PFSK-1 (cell line): ENCODE measurements around the gene ZNF593.

ENCODE experiments used
- FOXP2 ChIP-seq: optimal IDR thresholded peaks from 2 replicates; pipeline ENCODE3; 2011; ENCODE audit warnings: borderline replicate concordance, control low read depth, inconsistent platforms; ENCODE audit not compliant: insufficient read depth; ENCODE audit errors: extremely low read length, extremely low read depth
- POLR2AphosphoS5 ChIP-seq: IDR thresholded peaks from 2 replicates; pipeline ENCODE4 v1.6.1; 2012; ENCODE audit warnings: low read depth, mild to moderate bottlenecking, control low read depth, low read length, moderate library complexity
- SIN3A ChIP-seq: IDR thresholded peaks from 2 replicates; pipeline ENCODE4 v1.6.1; 2012; ENCODE audit warnings: mild to moderate bottlenecking, low read length, moderate library complexity, borderline replicate concordance; ENCODE audit not compliant: insufficient read depth
- TAF1 ChIP-seq: IDR thresholded peaks from 2 replicates; pipeline ENCODE4 v1.6.1; 2012; ENCODE audit warnings: low read length, control low read depth, borderline replicate concordance; ENCODE audit not compliant: insufficient read depth
- TF ChIP-seq, protein P1 (sequence below), 2 experiments: IDR thresholded peaks; 2 replicates each; pipeline versions ENCODE4 v1.6.1 to v1.8.0; 2011 to 2012; ENCODE audit warnings: low read depth in 2 of 2, low read length in 2 of 2, control low read depth in 1 of 2, inconsistent platforms in 1 of 2, mild to moderate bottlenecking in 1 of 2, moderate library complexity in 1 of 2; ENCODE audit not compliant: insufficient read depth in 1 of 2

DNA sequence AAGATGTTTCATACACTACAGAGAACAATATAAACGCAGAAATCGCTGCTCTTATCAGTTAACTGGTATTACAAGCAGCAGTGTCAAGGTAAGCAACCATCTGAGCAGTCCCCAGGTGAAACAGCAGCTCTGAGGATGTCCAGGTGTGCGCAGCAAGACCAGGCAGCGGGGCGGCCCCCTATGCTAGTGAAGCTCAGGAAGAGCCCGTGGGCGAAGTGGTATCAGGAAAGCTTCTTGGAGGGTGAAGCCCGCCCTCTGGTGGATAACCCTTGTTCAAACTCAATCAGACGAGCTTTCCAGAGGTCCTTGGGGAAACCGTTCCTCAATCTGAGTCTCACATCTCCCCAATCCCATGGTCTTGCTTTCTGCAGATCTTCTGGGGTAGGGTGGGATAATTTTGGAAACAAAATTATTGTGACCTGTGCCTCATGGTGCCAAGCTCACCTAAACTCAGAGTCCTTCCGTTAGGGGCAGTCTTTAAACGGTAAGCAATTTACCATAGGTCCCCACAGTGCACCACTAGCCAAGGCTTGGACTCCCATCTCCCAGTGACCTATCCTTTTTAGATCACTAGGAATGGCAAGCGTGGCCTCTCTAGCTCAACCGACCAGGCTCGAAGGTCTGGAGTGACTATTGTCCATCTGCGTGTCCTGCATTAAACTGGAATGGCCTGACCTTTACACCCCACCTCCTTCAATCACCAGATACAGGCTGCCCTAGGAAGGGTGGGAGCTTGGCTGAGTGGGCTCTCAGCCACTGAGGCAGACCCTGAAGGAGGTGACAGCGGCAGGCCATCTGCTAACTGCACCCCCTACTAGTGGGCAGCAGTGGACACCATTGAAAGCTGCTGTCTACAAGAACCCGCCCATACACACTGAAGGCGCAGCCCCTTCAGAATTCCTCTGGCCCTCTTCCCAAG is 24.4 kb upstream of the ZNF593 start:
- TF ChIP-seq, protein P1, sequence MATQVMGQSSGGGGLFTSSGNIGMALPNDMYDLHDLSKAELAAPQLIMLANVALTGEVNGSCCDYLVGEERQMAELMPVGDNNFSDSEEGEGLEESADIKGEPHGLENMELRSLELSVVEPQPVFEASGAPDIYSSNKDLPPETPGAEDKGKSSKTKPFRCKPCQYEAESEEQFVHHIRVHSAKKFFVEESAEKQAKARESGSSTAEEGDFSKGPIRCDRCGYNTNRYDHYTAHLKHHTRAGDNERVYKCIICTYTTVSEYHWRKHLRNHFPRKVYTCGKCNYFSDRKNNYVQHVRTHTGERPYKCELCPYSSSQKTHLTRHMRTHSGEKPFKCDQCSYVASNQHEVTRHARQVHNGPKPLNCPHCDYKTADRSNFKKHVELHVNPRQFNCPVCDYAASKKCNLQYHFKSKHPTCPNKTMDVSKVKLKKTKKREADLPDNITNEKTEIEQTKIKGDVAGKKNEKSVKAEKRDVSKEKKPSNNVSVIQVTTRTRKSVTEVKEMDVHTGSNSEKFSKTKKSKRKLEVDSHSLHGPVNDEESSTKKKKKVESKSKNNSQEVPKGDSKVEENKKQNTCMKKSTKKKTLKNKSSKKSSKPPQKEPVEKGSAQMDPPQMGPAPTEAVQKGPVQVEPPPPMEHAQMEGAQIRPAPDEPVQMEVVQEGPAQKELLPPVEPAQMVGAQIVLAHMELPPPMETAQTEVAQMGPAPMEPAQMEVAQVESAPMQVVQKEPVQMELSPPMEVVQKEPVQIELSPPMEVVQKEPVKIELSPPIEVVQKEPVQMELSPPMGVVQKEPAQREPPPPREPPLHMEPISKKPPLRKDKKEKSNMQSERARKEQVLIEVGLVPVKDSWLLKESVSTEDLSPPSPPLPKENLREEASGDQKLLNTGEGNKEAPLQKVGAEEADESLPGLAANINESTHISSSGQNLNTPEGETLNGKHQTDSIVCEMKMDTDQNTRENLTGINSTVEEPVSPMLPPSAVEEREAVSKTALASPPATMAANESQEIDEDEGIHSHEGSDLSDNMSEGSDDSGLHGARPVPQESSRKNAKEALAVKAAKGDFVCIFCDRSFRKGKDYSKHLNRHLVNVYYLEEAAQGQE (IDR thresholded peaks at IDR 0.05; ENCODE audit: insufficient read depth in 1 of 2, low read depth in 2 of 2, low read length in 2 of 2), result no peak
- TF ChIP-seq POLR2AphosphoS5, result no peak
- no peak for TF ChIP-seq TAF1
- no peak for TF ChIP-seq SIN3A
- no peak for TF ChIP-seq FOXP2
